H1 (cell line): ENCODE measurements around the gene RPL22L1. TPM values are rescaled to one million over a fixed set of nuclear protein-coding genes. Genes with fewer than 3 reads are reported as not detected.

Source experiments
- CTCF ChIA-PET: fragments of 300-600 bp; sonication (Branson Sonifier 250); formaldehyde crosslinking; loops from one replicate; lab custom pipeline; 2021; ENCODE audit not compliant: partially characterized antibody; lab: Charles Lee
- POLR2A ChIA-PET: fragments of 300-600 bp; sonication (Branson Sonifier 250); formaldehyde crosslinking; loops from one replicate; lab custom pipeline; 2021; ENCODE audit warnings: inconsistent platforms; ENCODE audit not compliant: partially characterized antibody; lab: Charles Lee
- DNase-seq, 2 experiments: peaks; one replicate each; pipeline versions ENCODE4 v3.0.0 to v3.0.0-alpha.2; 2010 to 2022; ENCODE audit warnings: low spot score in 2 of 2, low read depth in 1 of 2, mixed read lengths in 1 of 2
- FAIRE-seq: peaks from 2 replicates; lab custom pipeline; 2011; peaks lifted over from hg19 to GRCh38; lab: Jason Lieb, UNC
- H2AFZ ChIP-seq: 2 replicates; pipeline ENCODE4 v1.8.1; 2012; ENCODE audit warnings: low read length, inconsistent platforms
- H2AK5ac ChIP-seq: 2 replicates; pipeline ENCODE4 v1.6.1; 2013; ENCODE audit warnings: low read depth, low read length
- H2BK120ac ChIP-seq: replicated peaks from 2 replicates; pipeline ENCODE3; 2013; ENCODE audit warnings: low read depth, low read length, inconsistent platforms
- H2BK12ac ChIP-seq: 2 replicates; pipeline ENCODE4 v1.6.1; 2013; ENCODE audit warnings: low read depth, low read length
- H2BK15ac ChIP-seq: 2 replicates; pipeline ENCODE4 v1.6.1; 2013; ENCODE audit warnings: low read length
- H2BK20ac ChIP-seq: 2 replicates; pipeline ENCODE4 v1.6.1; 2013; ENCODE audit warnings: low read length
- H2BK5ac ChIP-seq: 2 replicates; pipeline ENCODE4 v1.6.1; 2013; ENCODE audit warnings: low read depth, low read length
- H3K14ac ChIP-seq: 2 replicates; pipeline ENCODE4 v1.6.1; 2013; ENCODE audit warnings: inconsistent platforms; ENCODE audit not compliant: insufficient read length
- H3K18ac ChIP-seq: 2 replicates; pipeline ENCODE4 v1.6.1; 2013; ENCODE audit warnings: low read length; ENCODE audit errors: extremely low read depth
- H3K23ac ChIP-seq: 2 replicates; pipeline ENCODE4 v1.6.1; 2013; ENCODE audit warnings: inconsistent platforms; ENCODE audit not compliant: insufficient read length
- H3K23me2 ChIP-seq: 2 replicates; pipeline ENCODE4 v1.6.1; 2013; ENCODE audit warnings: low read depth, low read length
- H3K27ac ChIP-seq: 2 replicates; pipeline ENCODE4 v1.6.1; 2011; ENCODE audit warnings: low read depth, low read length, inconsistent platforms
- H3K27me3 ChIP-seq, 4 experiments: replicated peaks in 1 of 4; 1 replicate in 1 of 4; 2 replicates in 3 of 4; pipeline versions ENCODE4 v1.6.1 to v1.8.1; 2011 to 2013; ENCODE audit warnings: low read length in 3 of 4, mild to moderate bottlenecking in 3 of 4, inconsistent platforms in 2 of 4, mixed read lengths in 2 of 4, moderate library complexity in 1 of 4; ENCODE audit not compliant: control insufficient read depth in 3 of 4, insufficient read depth in 3 of 4; ENCODE audit errors: extremely low read depth in 1 of 4
- H3K36me3 ChIP-seq, 4 experiments: 2 replicates each; pipeline versions ENCODE4 v1.6.1 to v1.8.1; 2011 to 2013; ENCODE audit warnings: mild to moderate bottlenecking in 4 of 4, low read length in 3 of 4, moderate library complexity in 2 of 4, control low read depth in 1 of 4, inconsistent platforms in 1 of 4; ENCODE audit not compliant: insufficient read depth in 4 of 4, control insufficient read depth in 2 of 4
- H3K4ac ChIP-seq: replicated peaks from 2 replicates; pipeline ENCODE3; 2013; ENCODE audit warnings: low read length, low read depth, mixed read lengths, inconsistent platforms; ENCODE audit not compliant: insufficient read length
- H3K4me1 ChIP-seq, 4 experiments: replicated peaks in 1 of 4; 1 replicate in 1 of 4; 2 replicates in 3 of 4; pipeline versions ENCODE4 v1.6.1 to v1.8.1; 2011 to 2013; ENCODE audit warnings: low read length in 3 of 4, inconsistent platforms in 2 of 4, mixed read lengths in 1 of 4; ENCODE audit not compliant: insufficient read depth in 4 of 4, control insufficient read depth in 3 of 4
- H3K4me2 ChIP-seq, 2 experiments: 2 replicates each; pipeline versions ENCODE4 v1.6.1 to v1.8.1; 2011 to 2013; ENCODE audit warnings: low read depth in 2 of 2, low read length in 2 of 2, control low read depth in 1 of 2, inconsistent platforms in 1 of 2, mild to moderate bottlenecking in 1 of 2; ENCODE audit not compliant: insufficient read depth in 1 of 2
- H3K4me3 ChIP-seq, 4 experiments: fragments of 200-600, 300-600 bp in 1 of 4; sonication (generic), shearing (Covaris generic), sonication (Bioruptor Twin) in 1 of 4; 2 replicates each; pipeline versions ENCODE4 v1.5.1 to v1.8.1; 2011 to 2016; ENCODE audit warnings: low read length in 4 of 4, low read depth in 3 of 4, control low read depth in 2 of 4, inconsistent platforms in 2 of 4, mild to moderate bottlenecking in 2 of 4, mixed read lengths in 1 of 4, moderate library complexity in 1 of 4; ENCODE audit not compliant: insufficient read depth in 2 of 4; ENCODE audit errors: extremely low read depth in 1 of 4
- H3K56ac ChIP-seq: replicated peaks from 2 replicates; pipeline ENCODE3; 2013; ENCODE audit warnings: low read depth, mild to moderate bottlenecking, mixed read lengths, low read length, inconsistent platforms; ENCODE audit not compliant: insufficient read length
- H3K79me1 ChIP-seq: 2 replicates; pipeline ENCODE4 v1.6.1; 2013; ENCODE audit warnings: low read depth, low read length, control low read depth
- H3K79me2 ChIP-seq, 2 experiments: 2 replicates each; pipeline versions ENCODE4 v1.6.1 to v1.8.1; 2012 to 2013; ENCODE audit warnings: low read length in 2 of 2, mild to moderate bottlenecking in 2 of 2, inconsistent platforms in 1 of 2; ENCODE audit not compliant: insufficient read depth in 2 of 2, control insufficient read depth in 1 of 2
- H3K9ac ChIP-seq, 4 experiments: replicated peaks in 1 of 4; 1 replicate in 1 of 4; 2 replicates in 3 of 4; pipeline versions ENCODE4 v1.6.1 to v1.8.1; 2011 to 2013; ENCODE audit warnings: low read depth in 3 of 4, low read length in 3 of 4, control low read depth in 2 of 4, mild to moderate bottlenecking in 2 of 4, moderate library complexity in 2 of 4, inconsistent platforms in 1 of 4; ENCODE audit errors: extremely low read depth in 1 of 4
- H3K9me3 ChIP-seq, 2 experiments: 2 replicates each; pipeline versions ENCODE4 v1.6.1 to v1.8.1; 2012 to 2013; ENCODE audit warnings: mild to moderate bottlenecking in 2 of 2, moderate library complexity in 2 of 2, control low read depth in 1 of 2, inconsistent platforms in 1 of 2, low read depth in 1 of 2, low read length in 1 of 2, mixed read lengths in 1 of 2; ENCODE audit not compliant: insufficient read depth in 2 of 2
- H4K20me1 ChIP-seq, 2 experiments: replicated peaks in 1 of 2; 2 replicates each; pipeline versions ENCODE3 to v1.8.1; 2011 to 2013; ENCODE audit warnings: inconsistent platforms in 2 of 2, low read length in 2 of 2, mild to moderate bottlenecking in 1 of 2; ENCODE audit not compliant: insufficient read depth in 2 of 2, control insufficient read depth in 1 of 2
- H4K5ac ChIP-seq: 2 replicates; pipeline ENCODE4 v1.6.1; 2013; ENCODE audit warnings: low read length, low read depth, mixed read lengths, inconsistent platforms; ENCODE audit not compliant: insufficient read length
- H4K8ac ChIP-seq: 2 replicates; pipeline ENCODE4 v1.8.0; 2013; ENCODE audit warnings: mild to moderate bottlenecking, moderate library complexity, low read length, inconsistent platforms; ENCODE audit not compliant: insufficient read depth; ENCODE audit errors: extremely low read depth
- H4K91ac ChIP-seq: replicated peaks from 2 replicates; pipeline ENCODE3; 2013; ENCODE audit warnings: low read length, mixed read lengths, inconsistent platforms; ENCODE audit not compliant: insufficient read length
- BACH1 ChIP-seq: IDR thresholded peaks from 2 replicates; pipeline ENCODE4 v1.6.1; 2012; ENCODE audit warnings: low read length, improper control_type of control experiment
- BCL11A ChIP-seq, 2 experiments: IDR thresholded peaks; one replicate each; pipeline ENCODE4 v1.6.1; 2011; ENCODE audit warnings: low read depth in 2 of 2, low read length in 2 of 2, mild to moderate bottlenecking in 2 of 2
- CBX5 ChIP-seq: fragments of 300-800, 300-1000 bp; sonication (generic); IDR thresholded peaks from 2 replicates; pipeline ENCODE4 v1.7.1; 2016; ENCODE audit warnings: antibody characterized with exemption, low read length, low read depth
- GABPA ChIP-seq: IDR thresholded peaks from 2 replicates; pipeline ENCODE4 v1.6.1; 2011; ENCODE audit warnings: mild to moderate bottlenecking, low read length, moderate library complexity, borderline replicate concordance; ENCODE audit not compliant: insufficient read depth
- GTF2F1 ChIP-seq: IDR thresholded peaks from 2 replicates; pipeline ENCODE4 v1.6.1; 2012; ENCODE audit warnings: low read depth, low read length, improper control_type of control experiment, borderline replicate concordance
- KDM1A ChIP-seq: fragments of 200-600, 300-600 bp; sonication (generic); IDR thresholded peaks from 2 replicates; pipeline ENCODE4 v1.7.1; 2016; ENCODE audit warnings: mild to moderate bottlenecking, low read length, borderline replicate concordance
- MAX ChIP-seq: IDR thresholded peaks from 2 replicates; pipeline ENCODE4 v1.6.1; 2012; ENCODE audit warnings: inconsistent platforms
- SP2 ChIP-seq: IDR thresholded peaks from 2 replicates; pipeline ENCODE4 v1.6.1; 2012; ENCODE audit warnings: mild to moderate bottlenecking, low read length, inconsistent platforms
- TAF7 ChIP-seq: optimal IDR thresholded peaks from 2 replicates; pipeline ENCODE3; 2011; ENCODE audit warnings: low read depth, mild to moderate bottlenecking, inconsistent platforms, low read length, moderate library complexity, borderline replicate concordance
- WGBS, 2 experiments: shearing (Covaris generic) in 1 of 2; methylation state at CpG; one replicate each; pipeline versions ENCODE4 v1.1.6 to v1.1.7; 2013 to 2015; ENCODE audit warnings: low lambda C conversion rate in 2 of 2, mixed read lengths in 2 of 2, inconsistent platforms in 1 of 2, low coverage in 1 of 2, missing lambda C conversion rate in 1 of 2; ENCODE audit not compliant: insufficient replicate concordance in 2 of 2, insufficient coverage in 1 of 2, insufficient read length in 1 of 2; ENCODE audit errors: extremely low coverage in 1 of 2, missing lambda C conversion rate in 1 of 2; 5-methylcytosine and 5-hydroxymethylcytosine counted together
- polyA plus RNA-seq, 7 experiments: library from polyadenylated mRNA; depleted of rRNA in 3 of 7; stranded (reverse) in 5 of 7; unstranded in 2 of 7; fragments of >200 nt in 5 of 7; fragments of 200-250 nt in 2 of 7; gene quantifications; 1 replicate in 5 of 7; 2 replicates in 1 of 7; 4 replicates in 1 of 7; pipeline versions ENCODE4 v1.2.1 to v1.2.3, GENCODE V29; 2011 to 2013; ENCODE audit warnings: missing spikeins in 2 of 7, mixed read lengths in 2 of 7
- total RNA-seq: library from RNA; stranded (reverse); fragmentation: NEBNext Ultra II Directional; extraction: Animal tissue kit (Norgen Biotek cat#: 25700); gene quantifications from 2 replicates; pipeline ENCODE4 v1.2.1, GENCODE V29; 2021

RPL22L1 gene
- total and polyA plus RNA-seq, 2 of the 8 experiments (the other 6 are each of a cell fraction or from before 2014, with no cell fraction given) = 99.9 to 280 TPM

- no peak overlapping the region for H2AFZ ChIP-seq
- no peak overlapping the region for H3K23ac ChIP-seq
- no peak overlapping the region for H4K5ac ChIP-seq
- H2BK20ac ChIP-seq = peak overlapping the region; percentile 72; the same call in 1 of the 2 replicates
- 77% methylated on average over 3 of the region's 3 CpGs; no CpG with 5 or more reads in 1 of the 2 experiments for WGBS, 2 experiments
- 0 out of 2 replicates have a peak overlapping the region, but pooled peaks have one; percentile 13 for H2BK12ac ChIP-seq
- no peaks in the 10 kb centered on the region for H3K79me1 ChIP-seq
- FAIRE-seq (no peak), DNase-seq (no peak)
- no peak overlapping the region for H3K9ac ChIP-seq
- ChIA-PET CTCF (interaction anchor here (0.6 to 7.8 kb wide), 3 partner anchors 84 to 402 kb away, joined by 3 to 273 read pairs (median 9); partner anchors contain the start of gene CLDN11), POLR2A (interaction anchor here (0.9 kb wide), 1 partner anchor 52 kb away, joined by 3 read pairs; no protein-coding TSS in a partner anchor)
- H4K8ac ChIP-seq = no peak overlapping the region
- H3K27ac ChIP-seq = no peak overlapping the region
- H3K4me1 ChIP-seq = peaks cover 5 to 22% (median 9%) of the 10 kb centered on the region in 4 experiments
- peak overlapping the region; percentile 20; the same call in 1 of the 2 replicates for H3K18ac ChIP-seq
- H3K23me2 ChIP-seq = no peaks in the 10 kb centered on the region; the same call in 1 of the 2 replicates
- H4K91ac ChIP-seq = no peak overlapping the region
- no peak overlapping the region for H3K14ac ChIP-seq
- TF ChIP-seq BCL11A (IDR thresholded peaks at IDR 0.05; ENCODE audit: low read depth in 2 of 2, low read length in 2 of 2) = no peak
- no peak for TF ChIP-seq GTF2F1
- no peak for TF ChIP-seq GABPA
- TF ChIP-seq SP2 = no peak
- TF ChIP-seq CBX5 = no peak
- no peak for TF ChIP-seq TAF7
- no peak for TF ChIP-seq BACH1
- no peak for TF ChIP-seq MAX
- TF ChIP-seq KDM1A = no peak
- peak overlapping the region; percentile 94 for H2AK5ac ChIP-seq
- no peak overlapping the region for H3K4me3 ChIP-seq
- no peak overlapping the region for H3K56ac ChIP-seq
- H3K9me3 ChIP-seq = no peaks in the 10 kb centered on the region
- no peaks in the 10 kb centered on the region for H3K27me3 ChIP-seq
- H3K79me2 ChIP-seq = no peaks in the 10 kb centered on the region
- H2BK5ac ChIP-seq = peak overlapping the region; percentile 63; the same call in 1 of the 2 replicates
- H2BK120ac ChIP-seq = no peak overlapping the region
- H3K36me3 ChIP-seq = no peaks in the 10 kb centered on the region
- H3K4ac ChIP-seq = no peak overlapping the region
- peak overlapping the region in 1 of 2 experiments; percentile 42; a peak in 2 of 4 replicates for H3K4me2 ChIP-seq
- H4K20me1 ChIP-seq = no peaks in the 10 kb centered on the region
- H2BK15ac ChIP-seq = peak overlapping the region; percentile 12; the same call in 1 of the 2 replicates
These were observed 54.1 kb downstream of the RPL22L1 start for GRCh38 chr3:170815936-170816335.
